Uterus (tissue), 2 donors: ENCODE data around the gene SH2B2.

Experiments
- CTCF ChIP-seq, 4 experiments: fragments of 200-600 bp in 2 of 4; fragments of 450-650 bp in 2 of 4; sonication (generic) in 2 of 4; IDR thresholded peaks; one replicate each; pipeline ENCODE4 v1.5.1; 2016 to 2019; ENCODE audit warnings: antibody characterized with exemption in 4 of 4, mild to moderate bottlenecking in 2 of 4, moderate library complexity in 1 of 4
- POLR2A ChIP-seq, 2 donors: fragments of 450-650 bp; IDR thresholded peaks; one replicate each; pipeline ENCODE4 v1.6.1; 2016; ENCODE audit warnings: antibody characterized with exemption in 2 of 2, mild to moderate bottlenecking in 1 of 2, moderate library complexity in 1 of 2

- TF ChIP-seq CTCF (IDR thresholded peaks at IDR 0.05): no peak
- TF ChIP-seq POLR2A (IDR thresholded peaks at IDR 0.05): no peak
These were observed 35.6 kb downstream of the SH2B2 start for GRCh38 chr7:102322202-102322715.
